Endothelial cell of umbilical vein (primary cell): ENCODE results near the gene KIF22. TPM values are rescaled to one million over a fixed set of nuclear protein-coding genes. Genes with fewer than 3 reads are reported as not detected.

Experiments used
- BruUV-seq: library from RNA; stranded (reverse); fragments of 400-500 nt; replicated peaks from 2 replicates; lab custom pipeline; 2021; lab: Mats Ljungman, UMichigan
- CTCF ChIA-PET: fragments of 300-600, 350-600 bp; sonication (Branson Sonifier 250); formaldehyde crosslinking; loops from one replicate; lab custom pipeline; 2021; ENCODE audit warnings: antibody characterized with exemption, inconsistent platforms; lab: Charles Lee
- POLR2A ChIA-PET: fragments of 300-600, 350-600 bp; sonication (Branson Sonifier 250); formaldehyde crosslinking; loops from one replicate; lab custom pipeline; 2021; ENCODE audit warnings: antibody characterized with exemption, inconsistent platforms; lab: Charles Lee
- DNase-seq: peaks from one replicate; pipeline ENCODE4 v3.0.0-alpha.2; 2011; ENCODE audit warnings: low read depth, low spot score
- FAIRE-seq: peaks from 2 replicates; lab custom pipeline; 2011; peaks lifted over from hg19 to GRCh38; lab: Jason Lieb, UNC
- H2AFZ ChIP-seq: 2 replicates; pipeline ENCODE4 v1.6.0; 2012; ENCODE audit warnings: low read depth, low read length, control low read depth, inconsistent platforms
- H3K27ac ChIP-seq: 2 replicates; pipeline ENCODE4 v1.5.1; 2011; ENCODE audit warnings: low read depth, mild to moderate bottlenecking, control low read depth, low read length, moderate library complexity; ENCODE audit not compliant: insufficient read depth
- H3K27me3 ChIP-seq, 2 experiments: 2 replicates each; pipeline versions ENCODE4 v1.6.0 to v1.6.1; 2011; ENCODE audit warnings: low read length in 2 of 2, mixed read lengths in 1 of 2; ENCODE audit not compliant: control insufficient read depth in 2 of 2, insufficient read depth in 2 of 2
- H3K36me3 ChIP-seq, 2 experiments: 2 replicates in 1 of 2; 3 replicates in 1 of 2; pipeline ENCODE4 v1.5.1; 2011; ENCODE audit warnings: low read length in 2 of 2, mild to moderate bottlenecking in 1 of 2, moderate library complexity in 1 of 2; ENCODE audit not compliant: control insufficient read depth in 2 of 2, insufficient read depth in 2 of 2; ENCODE audit errors: extremely low read depth in 1 of 2
- H3K4me1 ChIP-seq: 3 replicates; pipeline ENCODE4 v1.5.1; 2011; ENCODE audit warnings: mild to moderate bottlenecking, low read length; ENCODE audit not compliant: control insufficient read depth, insufficient read depth; ENCODE audit errors: extremely low read depth
- H3K4me2 ChIP-seq: 2 replicates; pipeline ENCODE4 v1.6.1; 2011; ENCODE audit warnings: low read length, control low read depth, mixed read lengths; ENCODE audit not compliant: insufficient read depth
- H3K4me3 ChIP-seq, 3 experiments: fragments of 200-600 bp in 1 of 3; sonication (generic), shearing (Covaris generic) in 1 of 3; replicated peaks in 1 of 3; 2 replicates each; pipeline ENCODE4 v1.5.1; 2011 to 2016; ENCODE audit warnings: control low read depth in 3 of 3, low read length in 3 of 3, mild to moderate bottlenecking in 2 of 3, inconsistent platforms in 1 of 3, low read depth in 1 of 3, moderate library complexity in 1 of 3; ENCODE audit not compliant: insufficient read depth in 1 of 3
- H3K79me2 ChIP-seq: 2 replicates; pipeline ENCODE4 v1.6.0; 2012; ENCODE audit warnings: low read length, inconsistent platforms; ENCODE audit not compliant: control insufficient read depth, insufficient read depth
- H3K9ac ChIP-seq: replicated peaks from 2 replicates; pipeline ENCODE3; 2011; ENCODE audit warnings: low read length, control low read depth; ENCODE audit not compliant: insufficient read depth; ENCODE audit errors: extremely low read depth
- H3K9me1 ChIP-seq: replicated peaks from 3 replicates; pipeline ENCODE4 v1.6.0; 2011; ENCODE audit warnings: mild to moderate bottlenecking, low read length; ENCODE audit not compliant: control insufficient read depth, insufficient read depth; ENCODE audit errors: extremely low read depth
- H3K9me3 ChIP-seq: replicated peaks from 2 replicates; pipeline ENCODE4 v1.5.1; 2012; ENCODE audit warnings: low read length, inconsistent platforms; ENCODE audit not compliant: control insufficient read depth, insufficient read depth
- H4K20me1 ChIP-seq: replicated peaks from 2 replicates; pipeline ENCODE3; 2011; ENCODE audit warnings: mild to moderate bottlenecking, low read length; ENCODE audit not compliant: control insufficient read depth, insufficient read depth; ENCODE audit errors: extremely low read depth
- CTCF ChIP-seq, 2 donors: IDR thresholded peaks; 1 replicate in 1 of 2; 2 replicates in 1 of 2; pipeline ENCODE4 v1.5.1; 2011; ENCODE audit warnings: low read length in 2 of 2, mild to moderate bottlenecking in 2 of 2, moderate library complexity in 2 of 2, control low read depth in 1 of 2, inconsistent platforms in 1 of 2, low read depth in 1 of 2; ENCODE audit not compliant: insufficient read depth in 1 of 2; ENCODE audit errors: extremely low read depth in 1 of 2
- EZH2 ChIP-seq: IDR thresholded peaks from 2 replicates; pipeline ENCODE4 v1.6.1; 2012; ENCODE audit warnings: borderline replicate concordance, low read depth, mild to moderate bottlenecking, moderate library complexity, low read length, inconsistent platforms; ENCODE audit not compliant: severe bottlenecking
- FOS ChIP-seq: IDR thresholded peaks from 2 replicates; pipeline ENCODE4 v1.6.1; 2011; ENCODE audit warnings: mild to moderate bottlenecking, low read length, moderate library complexity, borderline replicate concordance; ENCODE audit not compliant: insufficient read depth
- GATA2 ChIP-seq: IDR thresholded peaks from 2 replicates; pipeline ENCODE4 v1.7.0; 2011; ENCODE audit warnings: low read depth, mild to moderate bottlenecking, moderate library complexity, mixed read lengths, low read length; ENCODE audit not compliant: insufficient read length, insufficient read depth
- JUN ChIP-seq: IDR thresholded peaks from 2 replicates; pipeline ENCODE4 v1.6.1; 2011; ENCODE audit warnings: borderline replicate concordance, low read depth; ENCODE audit not compliant: insufficient read length, insufficient read depth
- MAX ChIP-seq: IDR thresholded peaks from 2 replicates; pipeline ENCODE4 v1.6.1; 2011; ENCODE audit not compliant: insufficient read depth, insufficient read length
- MYC ChIP-seq: IDR thresholded peaks from one replicate; pipeline ENCODE4 v1.6.1; 2011; ENCODE audit warnings: mild to moderate bottlenecking, low read depth, low read length
- POLR2A ChIP-seq: IDR thresholded peaks from 2 replicates; pipeline ENCODE4 v1.6.1; 2012; ENCODE audit warnings: low read depth, mild to moderate bottlenecking, control low read depth, low read length
- POLR2AphosphoS5 ChIP-seq: IDR thresholded peaks from 2 replicates; pipeline ENCODE4 v1.6.1; 2012; ENCODE audit warnings: low read depth, mild to moderate bottlenecking, control low read depth, low read length, moderate library complexity; ENCODE audit not compliant: insufficient read depth
- dilution Hi-C: fragments of 300-500 bp; cut with MboI; formaldehyde crosslinking; loops from one replicate; pipeline ENCODE4 v1.15.0; 2019; ENCODE audit warnings: low sequenced_read_pairs; ENCODE audit not compliant: extremely low pct_ligation_motif_present
- intact Hi-C: fragments of 100-400 bp; cut with micrococcal nuclease; formaldehyde crosslinking; loops from one replicate; pipeline ENCODE4 v1.10.0; 2022
- polyA plus RNA-seq, 4 experiments: library from polyadenylated mRNA; depleted of rRNA in 3 of 4; stranded (reverse) in 3 of 4; unstranded in 1 of 4; fragments of >200 nt; gene quantifications; 2 replicates each; pipeline versions ENCODE4 v1.2.1 to v1.2.3, GENCODE V29; 2011 to 2012; ENCODE audit warnings: missing spikeins in 1 of 4
- total RNA-seq: library from RNA; stranded (reverse); gene quantifications from 2 replicates; pipeline ENCODE4 v1.2.3, GENCODE V29; 2021

KIF22 gene
- total and polyA plus RNA-seq, 2 donors (not counting 3 experiments of a cell fraction or from before 2014, with no cell fraction given), result 67.3 to 90.0 TPM

GRCh38 chr16:29802416-29802935, 11.9 kb downstream of the KIF22 start:
- Histone ChIP-seq H3K27me3 (no peaks in the 10 kb centered on the region), H3K9me1 (no peaks in the 10 kb centered on the region), H3K4me3 (no peak overlapping the region), H3K4me2 (no peak overlapping the region), H3K79me2 (peaks cover 4% of the 10 kb centered on the region), H2AFZ (no peak overlapping the region), H3K9me3 (no peaks in the 10 kb centered on the region), H4K20me1 (no peaks in the 10 kb centered on the region), H3K36me3 (peaks cover 9 to 12% of the 10 kb centered on the region in 2 experiments), H3K27ac (no peak overlapping the region), H3K4me1 (peaks cover 9% of the 10 kb centered on the region), H3K9ac (no peak overlapping the region)
- no peak for TF ChIP-seq EZH2
- no peak for TF ChIP-seq POLR2A
- TF ChIP-seq POLR2AphosphoS5, result no peak
- no peak for TF ChIP-seq FOS
- TF ChIP-seq JUN, result no peak
- no peak for TF ChIP-seq CTCF (IDR thresholded peaks at IDR 0.05; ENCODE audit: extremely low read depth in 1 of 2, insufficient read depth in 1 of 2, low read depth in 1 of 2, low read length in 2 of 2)
- TF ChIP-seq MYC, result no peak
- TF ChIP-seq MAX, result no peak
- no peak for TF ChIP-seq GATA2
- ChIA-PET POLR2A (no interaction called here), CTCF (interaction anchor here (0.8 to 3.1 kb wide), 2 partner anchors 13 to 46 kb away, joined by 3 to 16 read pairs; partner anchors contain the start of gene KIF22)
- DNase-seq (no peak), FAIRE-seq (no peak)
- intact Hi-C loops (no loop called here), dilution Hi-C loops (loop anchor here (10.0 kb wide), 1 partner anchor 192 kb away; the partner anchor contains the start of genes HIRIP3 and INO80E)
- no TSS peak for BruUV-seq
